HepG2 (cell line): Measurements from ENCODE around the gene CLEC18A. TPM values are rescaled to one million over a fixed set of nuclear protein-coding genes. Genes with fewer than 3 reads are reported as not detected.

Experiments
- ATAC-seq: fragments of 200-7000 bp; cut with Tn5 transposase; 3 replicates; pipeline ENCODE4 v1.9.1; 2020; ENCODE audit warnings: mild to moderate bottlenecking, moderate library complexity
- BruUV-seq: library from RNA; stranded (reverse); fragments of 400-500 nt; replicated peaks from 2 replicates; lab custom pipeline; 2021; lab: Mats Ljungman, UMichigan
- CTCF ChIA-PET: fragments of 300-600 bp; formaldehyde crosslinking; extraction: SDS; loops from one replicate; lab custom pipeline; 2021; ENCODE audit warnings: low total read pairs, inconsistent platforms, low intra/inter-chr PET ratio; lab: Yijun Ruan, JAX
- POLR2A ChIA-PET: fragments of 350-600 bp; sonication (Branson Sonifier 250); formaldehyde crosslinking; loops from one replicate; lab custom pipeline; 2020; ENCODE audit warnings: antibody characterized with exemption, inconsistent platforms; lab: Yijun Ruan, JAX
- DNase-seq: peaks from one replicate; pipeline ENCODE4 v3.0.0-alpha.2; 2015; ENCODE audit warnings: low spot score
- FAIRE-seq: peaks from 3 replicates; lab custom pipeline; 2011; peaks lifted over from hg19 to GRCh38; lab: Jason Lieb, UNC
- H2AFZ ChIP-seq: one replicate; pipeline ENCODE4 v1.6.1; 2011; ENCODE audit warnings: low read length, inconsistent platforms
- H3K27ac ChIP-seq: fragments of 300-600 bp; 3 replicates; pipeline ENCODE4 v1.8.0; 2011; ENCODE audit warnings: mixed run types, mild to moderate bottlenecking, mixed read lengths, low read length, inconsistent platforms; ENCODE audit not compliant: insufficient read depth; ENCODE audit errors: extremely low read length
- H3K27me3 ChIP-seq, 2 experiments: fragments of 200-600 bp in 1 of 2; 2 replicates in 1 of 2; 3 replicates in 1 of 2; pipeline versions ENCODE4 v1.6.0 to v1.8.0; 2011; ENCODE audit warnings: low read length in 2 of 2, mild to moderate bottlenecking in 2 of 2, moderate library complexity in 2 of 2, inconsistent platforms in 1 of 2; ENCODE audit not compliant: insufficient read depth in 2 of 2, control insufficient read depth in 1 of 2
- H3K36me3 ChIP-seq, 2 experiments: fragments of 200-600 bp in 1 of 2; replicated peaks in 1 of 2; 2 replicates in 1 of 2; 3 replicates in 1 of 2; pipeline versions ENCODE4 v1.5.1 to v1.8.0; 2011; ENCODE audit warnings: low read length in 2 of 2, inconsistent platforms in 1 of 2; ENCODE audit not compliant: insufficient read depth in 2 of 2, control insufficient read depth in 1 of 2
- H3K4me1 ChIP-seq: 2 replicates; pipeline ENCODE4 v1.5.1; 2012; ENCODE audit warnings: low read length, inconsistent platforms; ENCODE audit not compliant: insufficient read depth
- H3K4me2 ChIP-seq: 2 replicates; pipeline ENCODE4 v1.6.0; 2011; ENCODE audit warnings: low read depth, low read length, inconsistent platforms
- H3K4me3 ChIP-seq, 3 experiments: fragments of 200-600 bp in 1 of 3; sonication (generic), shearing (Covaris generic) in 1 of 3; replicated peaks in 1 of 3; 2 replicates each; pipeline ENCODE4 v1.5.1; 2011 to 2016; ENCODE audit warnings: low read length in 3 of 3, inconsistent platforms in 2 of 3, low read depth in 2 of 3, mild to moderate bottlenecking in 2 of 3, control low read depth in 1 of 3, mixed read lengths in 1 of 3; ENCODE audit not compliant: insufficient read depth in 1 of 3
- H3K79me2 ChIP-seq: one replicate; pipeline ENCODE4 v1.6.1; 2011; ENCODE audit warnings: low read length, inconsistent platforms; ENCODE audit not compliant: insufficient read depth
- H3K9ac ChIP-seq: 2 replicates; pipeline ENCODE4 v1.6.0; 2011; ENCODE audit warnings: mild to moderate bottlenecking, low read depth, low read length, inconsistent platforms; ENCODE audit not compliant: insufficient read depth
- H3K9me3 ChIP-seq: 2 replicates; pipeline ENCODE4 v1.5.1; 2012; ENCODE audit warnings: mild to moderate bottlenecking, low read length
- H4K20me1 ChIP-seq: 2 replicates; pipeline ENCODE4 v1.6.0; 2011; ENCODE audit warnings: inconsistent platforms, mild to moderate bottlenecking, low read length, moderate library complexity; ENCODE audit not compliant: insufficient read depth
- DPF2 ChIP-seq: sonication (generic); formaldehyde crosslinking; IDR thresholded peaks from 2 replicates; pipeline ENCODE4 v1.4.0; 2020; ENCODE audit warnings: mild to moderate bottlenecking, low read depth, missing genetic modification reagents, borderline replicate concordance
- ERF ChIP-seq: IDR thresholded peaks from 2 replicates; pipeline ENCODE4 v1.6.1; 2018; ENCODE audit warnings: missing biosample characterization, missing genetic modification reagents
- ETV6 ChIP-seq: sonication (generic); formaldehyde crosslinking; conservative IDR thresholded peaks from 2 replicates; pipeline ENCODE4 v1.4.0; 2020; ENCODE audit warnings: missing genetic modification reagents
- HDAC2 ChIP-seq: sonication (generic); formaldehyde crosslinking; IDR thresholded peaks from 2 replicates; pipeline ENCODE4 v1.4.0; 2020; ENCODE audit warnings: missing genetic modification reagents
- MLX ChIP-seq: IDR thresholded peaks from 2 replicates; pipeline ENCODE4 v1.6.1; 2016
- NFE2L1 ChIP-seq: sonication (generic); formaldehyde crosslinking; IDR thresholded peaks from 2 replicates; pipeline ENCODE4 v1.4.0; 2020; ENCODE audit warnings: missing genetic modification reagents, mild to moderate bottlenecking, borderline replicate concordance
- THRA ChIP-seq: sonication (generic); formaldehyde crosslinking; IDR thresholded peaks from 2 replicates; pipeline ENCODE4 v1.4.0; 2020; ENCODE audit warnings: missing genetic modification reagents, borderline replicate concordance
- ZNF580 ChIP-seq: IDR thresholded peaks from 2 replicates; pipeline ENCODE4 v1.6.1; 2016; ENCODE audit warnings: low read depth, borderline replicate concordance
- ZNF670 ChIP-seq: sonication (generic); formaldehyde crosslinking; IDR thresholded peaks from 2 replicates; pipeline ENCODE4 v1.8.0; 2022; ENCODE audit warnings: mild to moderate bottlenecking, missing genetic modification reagents, borderline replicate concordance
- WGBS: methylation state at CpG from one replicate; pipeline ENCODE4 v1.1.6; 2017; ENCODE audit warnings: low lambda C conversion rate; 5-methylcytosine and 5-hydroxymethylcytosine counted together
- in situ Hi-C: cut with HindIII; loops from 2 replicates; pipeline ENCODE4 v1.10.0; 2017; ENCODE audit warnings: low pct_unique_long_range_greater_than_20kb; ENCODE audit not compliant: extremely low pct_ligation_motif_present
- intact Hi-C: fragments of 100-400 bp; cut with micrococcal nuclease; formaldehyde crosslinking; loops from one replicate; pipeline ENCODE4 v1.10.0; 2022; ENCODE audit not compliant: unreplicated experiment
- polyA plus RNA-seq, 8 experiments: library from polyadenylated mRNA; depleted of rRNA in 3 of 8; stranded (reverse) in 7 of 8; unstranded in 1 of 8; fragments of >200 nt; fragmentation: Illumina TruSeq in 4 of 8; extraction: Trizol in 4 of 8; gene quantifications; 2 replicates each; pipeline versions ENCODE4 v1.2.1 to v1.2.3, GENCODE V29; 2011 to 2016; ENCODE audit warnings: low read depth in 4 of 8, missing spikeins in 1 of 8, mixed read lengths in 1 of 8; ENCODE audit not compliant: insufficient read depth in 1 of 8
- total RNA-seq, 5 experiments: library from RNA; depleted of rRNA; stranded (reverse); fragments of >200 nt; fragmentation: Illumina TruSeq; extraction: Trizol; gene quantifications; 2 replicates each; pipeline ENCODE4 v1.2.3, GENCODE V29; 2016; ENCODE audit warnings: low read depth in 1 of 5

The CLEC18A gene
- total and polyA plus RNA-seq, 2 of the 13 experiments (the other 11 are each of a cell fraction or from before 2014, with no cell fraction given): 0.22 to 0.42 TPM

- no peak for TF ChIP-seq ZNF580
Observed at GRCh38 chr16:69910964-69911363, 40.2 kb upstream of the CLEC18A start (continued).

GRCh38 chr16:69916462-69916861, 34.7 kb upstream of the CLEC18A start:
- BruUV-seq: no TSS peak
- Histone ChIP-seq H4K20me1 (no peaks in the 10 kb centered on the region), H2AFZ (no peak overlapping the region), H3K9ac (no peak overlapping the region), H3K4me1 (no peaks in the 10 kb centered on the region), H3K27ac (no peak overlapping the region), H3K79me2 (no peaks in the 10 kb centered on the region), H3K27me3 (no peaks in the 10 kb centered on the region), H3K4me3 (no peak overlapping the region)
- FAIRE-seq (no peak), ATAC-seq (no peak), DNase-seq (no peak)
- intact Hi-C loops: no loop called here
- in situ Hi-C loops: no loop called here
- WGBS: 97% methylated on average over 1 of the region's 1 CpG
- POLR2A ChIA-PET: no interaction called here
- TF ChIP-seq ETV6 (CRISPR knock-in tag): no peak
- no peak for TF ChIP-seq ERF (CRISPR knock-in tag)
- TF ChIP-seq NFE2L1 (CRISPR knock-in tag): no peak
- TF ChIP-seq MLX (CRISPR knock-in tag): no peak
- TF ChIP-seq, all 625 proteins: peak for 0
- no peaks in the 10 kb centered on the region for H3K9me3 ChIP-seq
- H3K36me3 ChIP-seq: peaks cover 6 to 7% of the 10 kb centered on the region in 2 experiments; a peak in 2 of 5 replicates
- H3K4me2 ChIP-seq: no peak overlapping the region
- CTCF ChIA-PET: no interaction called here

GRCh38 chr16:69917311-69917710, 33.8 kb upstream of the CLEC18A start:
- Histone ChIP-seq H3K4me3 (no peak overlapping the region), H3K4me2 (no peak overlapping the region), H3K4me1 (no peaks in the 10 kb centered on the region), H3K9me3 (no peaks in the 10 kb centered on the region), H3K79me2 (no peaks in the 10 kb centered on the region), H4K20me1 (no peaks in the 10 kb centered on the region), H2AFZ (no peak overlapping the region), H3K27me3 (no peaks in the 10 kb centered on the region), H3K27ac (no peak overlapping the region), H3K36me3 (peaks cover 4 to 7% of the 10 kb centered on the region in 2 experiments; a peak in 2 of 5 replicates), H3K9ac (no peak overlapping the region)
- ATAC-seq (no peak), DNase-seq (no peak), FAIRE-seq (no peak)
- in situ Hi-C loops (no loop called here), intact Hi-C loops (no loop called here)
- ChIA-PET POLR2A (no interaction called here), CTCF (no interaction called here)
- TF ChIP-seq THRA (CRISPR knock-in tag) (no peak), DPF2 (no peak), ZNF670 (CRISPR knock-in tag) (no peak), HDAC2 (CRISPR knock-in tag) (no peak)
- no TSS peak for BruUV-seq
- 100% methylated on average over 1 of the region's 1 CpG for WGBS
